ENCODE measurements around the gene ABTB2. TPM values are rescaled to one million over a fixed set of nuclear protein-coding genes. Genes with fewer than 3 reads are reported as not detected.

ABTB2 gene
- total and polyA plus RNA-seq, 10 of the 15 experiments (the other 5 are each of a cell fraction or from before 2014, with no cell fraction given) = 0.13 to 2.1 (median 0.72) TPM

DNA sequence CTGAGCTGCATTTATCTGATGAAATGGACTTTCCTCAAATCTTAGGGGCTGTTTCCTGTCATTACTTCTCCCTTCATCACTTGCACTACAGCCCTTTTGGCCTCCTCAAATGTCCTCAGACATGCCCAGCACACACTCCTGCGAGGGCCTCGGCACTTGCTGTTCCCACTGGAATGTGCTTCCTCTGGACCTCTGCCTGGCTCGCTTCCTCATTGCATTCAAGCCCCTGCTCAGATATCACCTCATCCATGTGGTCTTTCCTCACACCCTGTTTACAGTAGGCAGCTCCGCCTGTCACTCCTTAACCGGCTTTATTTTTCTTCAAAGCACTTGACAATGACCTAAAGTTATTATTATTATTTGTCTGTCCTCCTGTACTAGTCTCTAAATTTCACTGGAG, 243.3 kb downstream of the ABTB2 start:
- no peaks in the 10 kb centered on the region for H4K20me1 ChIP-seq (ENCODE audit: control insufficient read depth, insufficient read depth)
- H3K4me1 ChIP-seq (ENCODE audit: control insufficient read depth, insufficient read depth, low read length) = no peaks in the 10 kb centered on the region
- WGBS (ENCODE audit: insufficient coverage, insufficient replicate concordance, low lambda C conversion rate, missing lambda C conversion rate) = 97% methylated on average over 5 of the region's 5 CpGs
- H3K9me3 ChIP-seq (replicated peaks; ENCODE audit: control insufficient read depth, insufficient read depth, low read length) = no peaks in the 10 kb centered on the region
- no TSS peak for BruUV-seq (replicated peaks)
- POLR2A ChIA-PET = no interaction called here
- no peaks in the 10 kb centered on the region for H3K27me3 ChIP-seq (replicated peaks in 1 of 2; ENCODE audit: control insufficient read depth in 2 of 2, insufficient read depth in 2 of 2, low read length in 1 of 2)
- peaks cover 3% of the 10 kb centered on the region for H3K79me2 ChIP-seq (ENCODE audit: control insufficient read depth, insufficient read depth, low read length)
- ATAC-seq (no peak), FAIRE-seq (no peak), DNase-seq (ENCODE audit: low read depth, low spot score) (no peak)
- CTCF ChIA-PET = no interaction called here
- SMC1A ChIA-PET (ENCODE audit: uncharacterized antibody, unreplicated experiment) = interaction anchor here (1.6 to 1.8 kb wide), 2 partner anchors 31 to 60 kb away, joined by 3 to 4 read pairs; no protein-coding TSS in a partner anchor
- no peak overlapping the region for H2AFZ ChIP-seq (ENCODE audit: control insufficient read depth, low read depth, low read length)
- TF ChIP-seq IRF4 (IDR thresholded peaks at IDR 0.05; ENCODE audit: low read depth, low read length) = no peak
- TF ChIP-seq EGR1 (IDR thresholded peaks at IDR 0.05; ENCODE audit: borderline replicate concordance in 1 of 2, low read depth in 2 of 2, low read length in 2 of 2) = no peak
- TF ChIP-seq, protein P1, sequence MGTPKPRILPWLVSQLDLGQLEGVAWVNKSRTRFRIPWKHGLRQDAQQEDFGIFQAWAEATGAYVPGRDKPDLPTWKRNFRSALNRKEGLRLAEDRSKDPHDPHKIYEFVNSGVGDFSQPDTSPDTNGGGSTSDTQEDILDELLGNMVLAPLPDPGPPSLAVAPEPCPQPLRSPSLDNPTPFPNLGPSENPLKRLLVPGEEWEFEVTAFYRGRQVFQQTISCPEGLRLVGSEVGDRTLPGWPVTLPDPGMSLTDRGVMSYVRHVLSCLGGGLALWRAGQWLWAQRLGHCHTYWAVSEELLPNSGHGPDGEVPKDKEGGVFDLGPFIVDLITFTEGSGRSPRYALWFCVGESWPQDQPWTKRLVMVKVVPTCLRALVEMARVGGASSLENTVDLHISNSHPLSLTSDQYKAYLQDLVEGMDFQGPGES (IDR thresholded peaks at IDR 0.05) = no peak
- no peak for TF ChIP-seq SMC3 (IDR thresholded peaks at IDR 0.05; ENCODE audit: borderline replicate concordance, low read length)
- TF ChIP-seq, protein P2, sequence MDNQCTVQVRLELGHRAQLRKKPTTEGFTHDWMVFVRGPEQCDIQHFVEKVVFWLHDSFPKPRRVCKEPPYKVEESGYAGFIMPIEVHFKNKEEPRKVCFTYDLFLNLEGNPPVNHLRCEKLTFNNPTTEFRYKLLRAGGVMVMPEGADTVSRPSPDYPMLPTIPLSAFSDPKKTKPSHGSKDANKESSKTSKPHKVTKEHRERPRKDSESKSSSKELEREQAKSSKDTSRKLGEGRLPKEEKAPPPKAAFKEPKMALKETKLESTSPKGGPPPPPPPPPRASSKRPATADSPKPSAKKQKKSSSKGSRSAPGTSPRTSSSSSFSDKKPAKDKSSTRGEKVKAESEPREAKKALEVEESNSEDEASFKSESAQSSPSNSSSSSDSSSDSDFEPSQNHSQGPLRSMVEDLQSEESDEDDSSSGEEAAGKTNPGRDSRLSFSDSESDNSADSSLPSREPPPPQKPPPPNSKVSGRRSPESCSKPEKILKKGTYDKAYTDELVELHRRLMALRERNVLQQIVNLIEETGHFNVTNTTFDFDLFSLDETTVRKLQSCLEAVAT (IDR thresholded peaks at IDR 0.05) = no peak
- TF ChIP-seq, protein P3, sequence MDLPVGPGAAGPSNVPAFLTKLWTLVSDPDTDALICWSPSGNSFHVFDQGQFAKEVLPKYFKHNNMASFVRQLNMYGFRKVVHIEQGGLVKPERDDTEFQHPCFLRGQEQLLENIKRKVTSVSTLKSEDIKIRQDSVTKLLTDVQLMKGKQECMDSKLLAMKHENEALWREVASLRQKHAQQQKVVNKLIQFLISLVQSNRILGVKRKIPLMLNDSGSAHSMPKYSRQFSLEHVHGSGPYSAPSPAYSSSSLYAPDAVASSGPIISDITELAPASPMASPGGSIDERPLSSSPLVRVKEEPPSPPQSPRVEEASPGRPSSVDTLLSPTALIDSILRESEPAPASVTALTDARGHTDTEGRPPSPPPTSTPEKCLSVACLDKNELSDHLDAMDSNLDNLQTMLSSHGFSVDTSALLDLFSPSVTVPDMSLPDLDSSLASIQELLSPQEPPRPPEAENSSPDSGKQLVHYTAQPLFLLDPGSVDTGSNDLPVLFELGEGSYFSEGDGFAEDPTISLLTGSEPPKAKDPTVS (IDR thresholded peaks at IDR 0.05; ENCODE audit: low read depth, low read length) = no peak
- TF ChIP-seq STAT1 (conservative IDR thresholded peaks at IDR 0.05) = no peak
- no peak for TF ChIP-seq BRCA1 (IDR thresholded peaks at IDR 0.05; ENCODE audit: low read depth, low read length)
- no peak for TF ChIP-seq NR2C2 (IDR thresholded peaks at IDR 0.05; ENCODE audit: borderline replicate concordance, control insufficient read depth, insufficient read length, low read depth)
- TF ChIP-seq RAD51 (IDR thresholded peaks at IDR 0.05) = no peak
- TF ChIP-seq IKZF2 (IDR thresholded peaks at IDR 0.05) = no peak
- TF ChIP-seq GATAD2B (conservative IDR thresholded peaks at IDR 0.05; ENCODE audit: low read depth) = no peak
- TF ChIP-seq, protein P4, sequence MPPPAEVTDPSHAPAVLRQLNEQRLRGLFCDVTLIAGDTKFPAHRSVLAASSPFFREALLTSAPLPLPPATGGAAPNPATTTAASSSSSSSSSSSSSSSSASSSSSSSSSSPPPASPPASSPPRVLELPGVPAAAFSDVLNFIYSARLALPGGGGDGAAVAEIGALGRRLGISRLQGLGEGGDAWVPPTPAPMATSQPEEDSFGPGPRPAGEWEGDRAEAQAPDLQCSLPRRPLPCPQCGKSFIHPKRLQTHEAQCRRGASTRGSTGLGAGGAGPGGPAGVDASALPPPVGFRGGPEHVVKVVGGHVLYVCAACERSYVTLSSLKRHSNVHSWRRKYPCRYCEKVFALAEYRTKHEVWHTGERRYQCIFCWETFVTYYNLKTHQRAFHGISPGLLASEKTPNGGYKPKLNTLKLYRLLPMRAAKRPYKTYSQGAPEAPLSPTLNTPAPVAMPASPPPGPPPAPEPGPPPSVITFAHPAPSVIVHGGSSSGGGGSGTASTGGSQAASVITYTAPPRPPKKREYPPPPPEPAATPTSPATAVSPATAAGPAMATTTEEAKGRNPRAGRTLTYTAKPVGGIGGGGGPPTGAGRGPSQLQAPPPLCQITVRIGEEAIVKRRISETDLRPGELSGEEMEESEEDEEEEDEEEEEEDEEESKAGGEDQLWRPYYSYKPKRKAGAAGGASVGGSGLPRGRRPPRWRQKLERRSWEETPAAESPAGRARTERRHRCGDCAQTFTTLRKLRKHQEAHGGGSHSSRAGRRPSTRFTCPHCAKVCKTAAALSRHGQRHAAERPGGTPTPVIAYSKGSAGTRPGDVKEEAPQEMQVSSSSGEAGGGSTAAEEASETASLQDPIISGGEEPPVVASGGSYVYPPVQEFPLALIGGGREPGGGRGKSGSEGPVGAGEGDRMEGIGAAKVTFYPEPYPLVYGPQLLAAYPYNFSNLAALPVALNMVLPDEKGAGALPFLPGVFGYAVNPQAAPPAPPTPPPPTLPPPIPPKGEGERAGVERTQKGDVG (CRISPR knock-in tag; IDR thresholded peaks at IDR 0.05) = no peak
- in situ Hi-C loops (cut with MboI) = no loop called here
- H3K36me3 ChIP-seq (ENCODE audit: control insufficient read depth in 2 of 2, insufficient read depth in 2 of 2, low read length in 1 of 2) = peaks cover 40 to 62% of the 10 kb centered on the region in 2 experiments
- no peak overlapping the region for H3K4me3 ChIP-seq
- no peak overlapping the region for H3K4me2 ChIP-seq (ENCODE audit: control insufficient read depth, insufficient read depth)
- H3K9ac ChIP-seq (ENCODE audit: control insufficient read depth, insufficient read depth, low read length) = no peak overlapping the region
- H3K27ac ChIP-seq (ENCODE audit: control insufficient read depth, insufficient read depth) = no peak overlapping the region
- intact Hi-C loops (cut with micrococcal nuclease; ENCODE audit: unreplicated experiment) = no loop called here
- RAD21 ChIA-PET (ENCODE audit: unreplicated experiment) = no interaction called here
